KMS-11 (cell line): ENCODE data around the gene C14orf93.

Experiments used
- H2AFZ ChIP-seq: fragments of 200-600 bp; sonication (generic); 2 replicates; pipeline ENCODE4 v1.6.1; 2016; ENCODE audit warnings: antibody characterized with exemption, mixed run types, low read depth
- H3K27ac ChIP-seq: fragments of 200-600 bp; sonication (generic); 2 replicates; pipeline ENCODE4 v1.6.1; 2016; ENCODE audit warnings: mild to moderate bottlenecking, mixed run types
- H3K27me3 ChIP-seq: fragments of 200-600 bp; sonication (generic); 2 replicates; pipeline ENCODE4 v1.6.1; 2017; ENCODE audit warnings: mild to moderate bottlenecking, low read depth, mixed run types, moderate library complexity; ENCODE audit not compliant: insufficient read depth
- H3K36me3 ChIP-seq: fragments of 200-600 bp; sonication (generic); 2 replicates; pipeline ENCODE4 v1.6.1; 2017; ENCODE audit warnings: mild to moderate bottlenecking, mixed run types; ENCODE audit not compliant: insufficient read depth
- H3K4me1 ChIP-seq: fragments of 200-600 bp; sonication (generic); 2 replicates; pipeline ENCODE4 v1.6.1; 2016; ENCODE audit warnings: mild to moderate bottlenecking, low read depth, mixed run types; ENCODE audit not compliant: poor library complexity, severe bottlenecking
- H3K4me2 ChIP-seq: fragments of 200-600 bp; sonication (generic); 2 replicates; pipeline ENCODE4 v1.7.0; 2016; ENCODE audit warnings: mild to moderate bottlenecking, mixed run types
- H3K4me3 ChIP-seq: fragments of 200-600 bp; sonication (generic); IDR thresholded peaks from 2 replicates; pipeline ENCODE4 v1.6.1; 2017; ENCODE audit warnings: low read depth, low read length, mixed read lengths; ENCODE audit not compliant: insufficient read depth
- H3K79me2 ChIP-seq: fragments of 200-600 bp; sonication (generic); 2 replicates; pipeline ENCODE4 v1.6.1; 2016; ENCODE audit warnings: low read depth, mixed run types; ENCODE audit not compliant: insufficient read depth
- H3K9ac ChIP-seq: fragments of 200-600 bp; sonication (generic); 2 replicates; pipeline ENCODE4 v1.6.1; 2016; ENCODE audit warnings: mild to moderate bottlenecking, mixed run types
- H4K20me1 ChIP-seq: fragments of 200-600 bp; sonication (generic); 2 replicates; pipeline ENCODE4 v1.6.1; 2016; ENCODE audit warnings: mild to moderate bottlenecking, mixed run types; ENCODE audit not compliant: insufficient read depth
- CTCF ChIP-seq: fragments of 200-600 bp; sonication (generic); conservative IDR thresholded peaks from 2 replicates; pipeline ENCODE4 v1.6.1; 2017; ENCODE audit warnings: low read depth, mild to moderate bottlenecking, antibody characterized with exemption, low read length, moderate library complexity, mixed read lengths

The C14orf93 gene

GRCh38 chr14:22981090-22981875, 28.7 kb downstream of the C14orf93 start:
- H3K79me2 ChIP-seq = no peaks in the 10 kb centered on the region
- H3K27me3 ChIP-seq = no peaks in the 10 kb centered on the region
- H3K9ac ChIP-seq = no peak overlapping the region
- no peak overlapping the region for H3K27ac ChIP-seq
- no peaks in the 10 kb centered on the region for H3K36me3 ChIP-seq
- H2AFZ ChIP-seq = no peak overlapping the region; the same call in 1 of the 2 replicates
- TF ChIP-seq CTCF = no peak
- H3K4me3 ChIP-seq = no peak overlapping the region
- H3K4me1 ChIP-seq = no peaks in the 10 kb centered on the region
- no peaks in the 10 kb centered on the region for H4K20me1 ChIP-seq
- no peak overlapping the region for H3K4me2 ChIP-seq

GRCh38 chr14:22980672-22981089, 29.3 kb downstream of the C14orf93 start:
- Histone ChIP-seq H3K4me1 (no peaks in the 10 kb centered on the region), H3K4me3 (no peak overlapping the region), H3K27me3 (no peaks in the 10 kb centered on the region), H3K79me2 (no peaks in the 10 kb centered on the region), H3K27ac (no peak overlapping the region), H3K9ac (no peak overlapping the region), H3K4me2 (no peak overlapping the region), H3K36me3 (no peaks in the 10 kb centered on the region), H4K20me1 (no peaks in the 10 kb centered on the region), H2AFZ (no peak overlapping the region; the same call in 1 of the 2 replicates)
- no peak for TF ChIP-seq CTCF

GRCh38 chr14:22979748-22980392, 30.1 kb downstream of the C14orf93 start:
- Histone ChIP-seq H3K4me1 (no peaks in the 10 kb centered on the region), H3K36me3 (no peaks in the 10 kb centered on the region), H3K27me3 (no peaks in the 10 kb centered on the region), H3K4me3 (no peak overlapping the region), H3K79me2 (no peaks in the 10 kb centered on the region), H4K20me1 (no peaks in the 10 kb centered on the region), H3K9ac (no peak overlapping the region), H3K4me2 (no peak overlapping the region), H3K27ac (no peak overlapping the region), H2AFZ (no peak overlapping the region)
- no peak for TF ChIP-seq CTCF

GRCh38 chr14:22978981-22979671, 30.8 kb downstream of the C14orf93 start:
- Histone ChIP-seq H4K20me1 (no peaks in the 10 kb centered on the region), H3K4me3 (no peak overlapping the region), H3K27me3 (no peaks in the 10 kb centered on the region), H3K79me2 (no peaks in the 10 kb centered on the region), H3K9ac (no peak overlapping the region), H3K27ac (no peak overlapping the region), H3K4me2 (no peak overlapping the region), H3K4me1 (no peaks in the 10 kb centered on the region), H2AFZ (no peak overlapping the region), H3K36me3 (no peaks in the 10 kb centered on the region)
- no peak for TF ChIP-seq CTCF
